B cell (primary cell): ENCODE measurements around the gene C1orf35. TPM values are rescaled to one million over a fixed set of nuclear protein-coding genes. Genes with fewer than 3 reads are reported as not detected.
A peak's percentile ranks its signal among the peaks of the same experiment; 100 is the strongest.

Experiments used
- ATAC-seq: fragments of 200-7000 bp; cut with Tn5 transposase; one replicate; pipeline ENCODE4 v1.10.0; 2021; ENCODE audit warnings: low read depth, mild to moderate bottlenecking, moderate number of reproducible peaks, moderate library complexity
- CTCF ChIA-PET: fragments of 350-600 bp; sonication (Branson Sonifier 250); formaldehyde crosslinking; loops from one replicate; lab custom pipeline; 2021; ENCODE audit warnings: antibody characterized with exemption, inconsistent platforms; lab: Charles Lee
- POLR2A ChIA-PET: fragments of 350-600 bp; sonication (Branson Sonifier 250); formaldehyde crosslinking; loops from one replicate; lab custom pipeline; 2021; ENCODE audit warnings: antibody characterized with exemption; lab: Charles Lee
- DNase-seq: peaks from one replicate; pipeline ENCODE4 v3.0.0; 2013
- H2AFZ ChIP-seq: 2 replicates; pipeline ENCODE4 v1.6.1; 2012; ENCODE audit warnings: mild to moderate bottlenecking, low read depth, low read length; ENCODE audit not compliant: insufficient read depth, poor library complexity, severe bottlenecking
- H3K27ac ChIP-seq, 2 donors: 1 replicate in 1 of 2; 2 replicates in 1 of 2; pipeline ENCODE4 v1.5.1; 2012 to 2013; ENCODE audit warnings: low read length in 2 of 2, mild to moderate bottlenecking in 2 of 2, moderate library complexity in 1 of 2
- H3K27me3 ChIP-seq, 4 experiments: fragments of 200-600 bp in 1 of 4; sonication (generic) in 1 of 4; replicated peaks in 1 of 4; 1 replicate in 2 of 4; 2 replicates in 2 of 4; pipeline versions ENCODE4 v1.6.1 to v1.7.0; 2013 to 2016; ENCODE audit warnings: low read length in 3 of 4, mild to moderate bottlenecking in 2 of 4, mixed read lengths in 1 of 4, moderate library complexity in 1 of 4; ENCODE audit not compliant: insufficient read depth in 4 of 4, control insufficient read depth in 3 of 4; ENCODE audit errors: control extremely low read depth in 1 of 4
- H3K36me3 ChIP-seq, 2 experiments: replicated peaks in 1 of 2; 1 replicate in 1 of 2; 2 replicates in 1 of 2; pipeline versions ENCODE4 v1.6.1 to v1.7.1; 2013; ENCODE audit warnings: low read length in 1 of 2; ENCODE audit not compliant: insufficient read depth in 2 of 2, control insufficient read depth in 1 of 2; ENCODE audit errors: control extremely low read depth in 1 of 2, extremely low read depth in 1 of 2
- H3K4me1 ChIP-seq, 2 donors: fragments of 200-600 bp in 1 of 2; sonication (generic) in 1 of 2; 1 replicate in 1 of 2; 2 replicates in 1 of 2; pipeline versions ENCODE4 v1.5.1 to v1.6.1; 2013 to 2017; ENCODE audit warnings: low read length in 2 of 2; ENCODE audit not compliant: control insufficient read depth in 2 of 2, insufficient read depth in 2 of 2
- H3K4me2 ChIP-seq: replicated peaks from 2 replicates; pipeline ENCODE3; 2012; ENCODE audit warnings: mild to moderate bottlenecking, low read depth, low read length; ENCODE audit not compliant: poor library complexity, severe bottlenecking
- H3K4me3 ChIP-seq, 5 experiments: fragments of 200-600 bp in 1 of 5; sonication (generic) in 1 of 5; 1 replicate in 3 of 5; 2 replicates in 2 of 5; pipeline versions ENCODE4 v1.5.1 to v1.7.0; 2011 to 2016; ENCODE audit warnings: low read length in 4 of 5, mild to moderate bottlenecking in 4 of 5, low read depth in 2 of 5, control low read depth in 1 of 5, moderate library complexity in 1 of 5; ENCODE audit not compliant: insufficient read depth in 1 of 5; ENCODE audit errors: control extremely low read depth in 1 of 5, extremely low read depth in 1 of 5
- H3K79me2 ChIP-seq: fragments of 200-600 bp; sonication (generic); one replicate; pipeline ENCODE4 v1.6.0; 2016; ENCODE audit warnings: low read length; ENCODE audit not compliant: control insufficient read depth, insufficient read depth
- H3K9ac ChIP-seq: fragments of 200-600 bp; sonication (generic); 2 replicates; pipeline ENCODE4 v1.6.1; 2017; ENCODE audit warnings: mild to moderate bottlenecking, low read length, moderate library complexity
- H3K9me3 ChIP-seq, 3 donors: one replicate each; pipeline versions ENCODE4 v1.6.1 to v1.7.1; 2013; ENCODE audit warnings: low read length in 2 of 3; ENCODE audit not compliant: control insufficient read depth in 2 of 3, insufficient read depth in 1 of 3; ENCODE audit errors: control extremely low read depth in 1 of 3
- H4K20me1 ChIP-seq: 2 replicates; pipeline ENCODE4 v1.6.0; 2012; ENCODE audit warnings: mild to moderate bottlenecking, low read length; ENCODE audit not compliant: insufficient read depth, control insufficient read depth, poor library complexity, severe bottlenecking
- H3K27ac Mint-ChIP-seq: one replicate; pipeline ENCODE4 v1.8.0; 2021; ENCODE audit warnings: mixed read lengths
- H3K27me3 Mint-ChIP-seq: one replicate; pipeline ENCODE4 v1.8.0; 2021; ENCODE audit warnings: mixed read lengths
- H3K4me1 Mint-ChIP-seq: one replicate; pipeline ENCODE4 v1.8.0; 2021; ENCODE audit warnings: mixed read lengths
- H3K4me3 Mint-ChIP-seq: one replicate; pipeline ENCODE4 v1.8.0; 2021; ENCODE audit warnings: mixed read lengths
- H3K9me3 Mint-ChIP-seq: one replicate; pipeline ENCODE4 v1.8.0; 2022; ENCODE audit warnings: mixed read lengths; ENCODE audit not compliant: insufficient read depth
- EZH2 ChIP-seq: IDR thresholded peaks from 2 replicates; pipeline ENCODE4 v1.6.1; 2012; ENCODE audit warnings: borderline replicate concordance, low read depth, mild to moderate bottlenecking, moderate library complexity, low read length; ENCODE audit not compliant: insufficient read depth, poor library complexity, severe bottlenecking
- WGBS: methylation state at CpG from one replicate; pipeline ENCODE4 v1.1.5; 2013; ENCODE audit warnings: missing lambda C conversion rate; ENCODE audit not compliant: insufficient coverage; 5-methylcytosine and 5-hydroxymethylcytosine counted together
- intact Hi-C: fragments of 100-400 bp; cut with micrococcal nuclease; formaldehyde crosslinking; loops from one replicate; pipeline ENCODE4 v1.10.0; 2022
- polyA plus RNA-seq: library from polyadenylated mRNA; depleted of rRNA; stranded (reverse); fragments of >200 nt; gene quantifications from 2 replicates; pipeline ENCODE4 v1.2.3, GENCODE V29; 2012
- total RNA-seq, 2 donors: library from RNA; stranded (reverse); fragments of 120-200 nt in 1 of 2; gene quantifications; 1 replicate in 1 of 2; 2 replicates in 1 of 2; pipeline versions ENCODE4 v1.2.3 to v1.2.4, GENCODE V29; 2013 to 2022
- TF ChIP-seq, protein P1 (sequence below): fragments of 200-600 bp; IDR thresholded peaks from one replicate; pipeline ENCODE4 v1.8.0; 2022; ENCODE audit warnings: antibody characterized with exemption, mild to moderate bottlenecking

The C1orf35 gene
- total and polyA plus RNA-seq, 2 donors (not counting 1 experiment from before 2014, with no cell fraction given) = 24.1 to 41.0 TPM

- ATAC-seq = peak; percentile 63
- POLR2A ChIA-PET = interaction anchor here (0.7 kb wide), 1 partner anchor 55 kb away, joined by 6 read pairs; no protein-coding TSS in a partner anchor
Measured at GRCh38 chr1:228058949-228059633, 44.0 kb downstream of the C1orf35 start.

More at GRCh38 chr1:228058949-228059633, 44.0 kb downstream of the C1orf35 start:
- CTCF ChIA-PET = no interaction called here
- H3K27me3 ChIP-seq = peaks cover 0 to 65% (median 40%) of the 10 kb centered on the region in 4 experiments
- H3K9me3 ChIP-seq = peaks cover 0 to 56% (median 0%) of the 10 kb centered on the region in 3 donors
- Mint-ChIP-seq H3K4me3 (peak overlapping the region; percentile 61), H3K4me1 (peaks cover 10% of the 10 kb centered on the region), H3K27ac (no peak overlapping the region), H3K9me3 (no peaks in the 10 kb centered on the region), H3K27me3 (peaks cover 21% of the 10 kb centered on the region)
- H3K79me2 ChIP-seq = no peaks in the 10 kb centered on the region
- peak overlapping the region in 4 of 5 experiments; percentile 15 to 51 (median 38) for H3K4me3 ChIP-seq
- peak overlapping the region; percentile 50 for H2AFZ ChIP-seq
- no peak for TF ChIP-seq EZH2
- TF ChIP-seq, protein P1, sequence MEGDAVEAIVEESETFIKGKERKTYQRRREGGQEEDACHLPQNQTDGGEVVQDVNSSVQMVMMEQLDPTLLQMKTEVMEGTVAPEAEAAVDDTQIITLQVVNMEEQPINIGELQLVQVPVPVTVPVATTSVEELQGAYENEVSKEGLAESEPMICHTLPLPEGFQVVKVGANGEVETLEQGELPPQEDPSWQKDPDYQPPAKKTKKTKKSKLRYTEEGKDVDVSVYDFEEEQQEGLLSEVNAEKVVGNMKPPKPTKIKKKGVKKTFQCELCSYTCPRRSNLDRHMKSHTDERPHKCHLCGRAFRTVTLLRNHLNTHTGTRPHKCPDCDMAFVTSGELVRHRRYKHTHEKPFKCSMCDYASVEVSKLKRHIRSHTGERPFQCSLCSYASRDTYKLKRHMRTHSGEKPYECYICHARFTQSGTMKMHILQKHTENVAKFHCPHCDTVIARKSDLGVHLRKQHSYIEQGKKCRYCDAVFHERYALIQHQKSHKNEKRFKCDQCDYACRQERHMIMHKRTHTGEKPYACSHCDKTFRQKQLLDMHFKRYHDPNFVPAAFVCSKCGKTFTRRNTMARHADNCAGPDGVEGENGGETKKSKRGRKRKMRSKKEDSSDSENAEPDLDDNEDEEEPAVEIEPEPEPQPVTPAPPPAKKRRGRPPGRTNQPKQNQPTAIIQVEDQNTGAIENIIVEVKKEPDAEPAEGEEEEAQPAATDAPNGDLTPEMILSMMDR = no peak
- intact Hi-C loops = no loop called here
- H3K4me1 ChIP-seq = peaks cover 23 to 35% of the 10 kb centered on the region in 2 donors
- H3K36me3 ChIP-seq = no peaks in the 10 kb centered on the region
- H3K4me2 ChIP-seq = peak overlapping the region; percentile 77
- 13% methylated on average over 65 of the region's 66 CpGs for WGBS
- no peaks in the 10 kb centered on the region for H4K20me1 ChIP-seq
- H3K27ac ChIP-seq = no peak overlapping the region
- peak overlapping the region; percentile 45 for H3K9ac ChIP-seq
- peak; percentile 83 for DNase-seq
